Parathyroid adenoma (tissue), 2 donors: Measurements from ENCODE around the gene IQSEC3.
A peak's percentile ranks its signal among the peaks of the same experiment; 100 is the strongest.

ENCODE experiments used
- H2AFZ ChIP-seq: fragments of 300-600 bp; sonication (generic); one replicate; pipeline ENCODE4 v1.7.0; 2017; ENCODE audit warnings: antibody characterized with exemption, mild to moderate bottlenecking
- H3K27ac ChIP-seq: fragments of 300-600 bp; sonication (generic); one replicate; pipeline ENCODE4 v1.7.0; 2017
- H3K27me3 ChIP-seq: fragments of 300-600 bp; sonication (generic); one replicate; pipeline ENCODE4 v1.7.0; 2017; ENCODE audit warnings: low read length; ENCODE audit not compliant: control insufficient read depth, insufficient read depth
- H3K36me3 ChIP-seq: fragments of 300-600 bp; sonication (generic); one replicate; pipeline ENCODE4 v1.7.0; 2017; ENCODE audit warnings: low read length; ENCODE audit not compliant: control insufficient read depth, insufficient read depth
- H3K4me1 ChIP-seq: fragments of 300-600 bp; sonication (generic); one replicate; pipeline ENCODE4 v1.7.0; 2017; ENCODE audit warnings: control low read depth
- H3K4me2 ChIP-seq: fragments of 300-600 bp; sonication (generic); one replicate; pipeline ENCODE4 v1.7.0; 2017; ENCODE audit warnings: low read length
- H3K4me3 ChIP-seq: fragments of 300-600 bp; sonication (generic); one replicate; pipeline ENCODE4 v1.7.0; 2017; ENCODE audit warnings: low read depth, low read length
- H3K79me2 ChIP-seq: fragments of 300-600 bp; sonication (generic); one replicate; pipeline ENCODE4 v1.7.0; 2017; ENCODE audit warnings: control low read depth
- H3K9ac ChIP-seq: fragments of 300-600 bp; sonication (generic); one replicate; pipeline ENCODE4 v1.7.0; 2017; ENCODE audit warnings: mild to moderate bottlenecking
- H3K9me3 ChIP-seq: fragments of 300-600 bp; sonication (generic); one replicate; pipeline ENCODE4 v1.7.0; 2017; ENCODE audit warnings: low read length; ENCODE audit not compliant: control insufficient read depth
- TF ChIP-seq, protein P1 (sequence below): fragments of 300-600 bp; sonication (generic); IDR thresholded peaks from one replicate; pipeline ENCODE4 v1.7.0; 2017; ENCODE audit warnings: antibody characterized with exemption, mild to moderate bottlenecking
- donor health status: primary hyperparathyroidism.

IQSEC3 gene

DNA sequence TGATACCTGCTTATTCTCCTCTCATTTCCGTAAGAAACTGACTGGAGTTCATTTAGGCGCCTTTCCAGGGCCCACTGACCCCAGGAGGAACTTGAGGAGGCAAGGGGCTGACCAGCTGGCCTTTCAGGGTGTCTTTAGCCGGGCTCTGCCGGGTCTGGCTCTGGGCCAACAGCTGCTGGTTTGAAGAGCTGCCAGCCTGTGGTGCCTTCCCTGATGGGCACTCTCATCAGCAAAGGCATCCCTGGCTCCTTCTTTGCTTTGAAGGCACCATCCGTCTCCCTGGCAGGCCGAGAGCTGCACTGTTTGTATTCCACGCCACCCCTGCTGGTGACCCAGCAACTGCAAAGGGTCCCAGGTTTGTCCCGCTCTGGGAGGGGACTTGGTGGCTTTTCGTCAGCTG lies 42.0 kb downstream of the IQSEC3 start:
- H3K4me1 ChIP-seq = peaks cover 14% of the 10 kb centered on the region
- H2AFZ ChIP-seq = peak overlapping the region; percentile 60
- H3K9me3 ChIP-seq = no peaks in the 10 kb centered on the region
- no peaks in the 10 kb centered on the region for H3K79me2 ChIP-seq
- H3K27ac ChIP-seq = peak overlapping the region; percentile 42
- H3K36me3 ChIP-seq = no peaks in the 10 kb centered on the region
- TF ChIP-seq, protein P1, sequence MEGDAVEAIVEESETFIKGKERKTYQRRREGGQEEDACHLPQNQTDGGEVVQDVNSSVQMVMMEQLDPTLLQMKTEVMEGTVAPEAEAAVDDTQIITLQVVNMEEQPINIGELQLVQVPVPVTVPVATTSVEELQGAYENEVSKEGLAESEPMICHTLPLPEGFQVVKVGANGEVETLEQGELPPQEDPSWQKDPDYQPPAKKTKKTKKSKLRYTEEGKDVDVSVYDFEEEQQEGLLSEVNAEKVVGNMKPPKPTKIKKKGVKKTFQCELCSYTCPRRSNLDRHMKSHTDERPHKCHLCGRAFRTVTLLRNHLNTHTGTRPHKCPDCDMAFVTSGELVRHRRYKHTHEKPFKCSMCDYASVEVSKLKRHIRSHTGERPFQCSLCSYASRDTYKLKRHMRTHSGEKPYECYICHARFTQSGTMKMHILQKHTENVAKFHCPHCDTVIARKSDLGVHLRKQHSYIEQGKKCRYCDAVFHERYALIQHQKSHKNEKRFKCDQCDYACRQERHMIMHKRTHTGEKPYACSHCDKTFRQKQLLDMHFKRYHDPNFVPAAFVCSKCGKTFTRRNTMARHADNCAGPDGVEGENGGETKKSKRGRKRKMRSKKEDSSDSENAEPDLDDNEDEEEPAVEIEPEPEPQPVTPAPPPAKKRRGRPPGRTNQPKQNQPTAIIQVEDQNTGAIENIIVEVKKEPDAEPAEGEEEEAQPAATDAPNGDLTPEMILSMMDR = peak; percentile 21
- H3K9ac ChIP-seq = no peak overlapping the region
- no peak overlapping the region for H3K4me2 ChIP-seq
- H3K27me3 ChIP-seq = no peaks in the 10 kb centered on the region
- no peak overlapping the region for H3K4me3 ChIP-seq

DNA sequence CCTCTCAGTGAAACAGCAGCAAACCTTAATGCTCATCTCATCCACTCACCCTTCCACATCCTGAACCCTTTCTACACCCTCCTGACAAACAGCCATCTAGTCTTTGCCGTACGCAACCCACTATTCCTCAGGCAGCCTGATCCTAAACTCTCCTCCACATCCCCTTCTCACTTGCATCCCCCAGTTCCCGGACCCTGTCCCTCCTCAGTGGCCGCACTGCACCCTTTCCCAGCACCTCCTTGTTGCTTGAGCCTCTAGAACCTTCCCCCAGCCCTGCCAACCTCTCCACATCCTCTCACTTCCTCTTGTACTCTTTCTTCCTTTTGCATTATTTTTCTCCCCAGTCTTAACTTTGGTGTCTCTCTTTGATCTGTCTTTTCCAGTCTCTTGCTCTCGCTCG lies 42.9 kb downstream of the IQSEC3 start:
- Histone ChIP-seq H3K79me2 (peaks cover 4% of the 10 kb centered on the region), H3K27ac (no peak overlapping the region), H3K4me1 (peaks cover 18% of the 10 kb centered on the region), H3K9ac (no peak overlapping the region), H2AFZ (no peak overlapping the region), H3K36me3 (no peaks in the 10 kb centered on the region), H3K27me3 (no peaks in the 10 kb centered on the region), H3K4me2 (no peak overlapping the region), H3K9me3 (no peaks in the 10 kb centered on the region), H3K4me3 (no peak overlapping the region)
- TF ChIP-seq, protein P1 = no peak

DNA sequence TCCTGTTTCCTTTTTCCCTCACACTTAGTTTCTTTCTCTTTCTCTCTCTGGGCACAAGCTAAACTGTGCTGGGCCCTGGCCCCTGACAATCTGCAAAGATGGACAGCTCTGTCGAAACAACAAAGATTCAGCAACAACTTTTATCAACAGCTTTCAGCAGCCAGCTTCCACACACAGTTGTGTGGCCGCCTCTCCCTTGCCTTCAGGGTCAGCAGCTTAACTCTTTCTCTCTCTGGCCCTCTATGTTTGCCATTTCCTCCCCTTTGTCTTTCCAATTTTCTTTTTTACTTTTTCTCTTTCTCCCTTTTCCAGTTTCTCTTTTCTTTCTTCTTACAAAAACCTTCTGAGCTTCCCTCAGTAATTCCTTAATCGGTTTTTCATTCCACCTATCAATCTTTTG lies 43.3 kb downstream of the IQSEC3 start:
- Histone ChIP-seq H3K27me3 (no peaks in the 10 kb centered on the region), H3K4me2 (no peak overlapping the region), H3K9ac (no peak overlapping the region), H3K9me3 (no peaks in the 10 kb centered on the region), H3K4me1 (peaks cover 22% of the 10 kb centered on the region), H2AFZ (no peak overlapping the region), H3K36me3 (no peaks in the 10 kb centered on the region), H3K4me3 (no peak overlapping the region), H3K27ac (no peak overlapping the region), H3K79me2 (peaks cover 7% of the 10 kb centered on the region)
- TF ChIP-seq, protein P1 = no peak

DNA sequence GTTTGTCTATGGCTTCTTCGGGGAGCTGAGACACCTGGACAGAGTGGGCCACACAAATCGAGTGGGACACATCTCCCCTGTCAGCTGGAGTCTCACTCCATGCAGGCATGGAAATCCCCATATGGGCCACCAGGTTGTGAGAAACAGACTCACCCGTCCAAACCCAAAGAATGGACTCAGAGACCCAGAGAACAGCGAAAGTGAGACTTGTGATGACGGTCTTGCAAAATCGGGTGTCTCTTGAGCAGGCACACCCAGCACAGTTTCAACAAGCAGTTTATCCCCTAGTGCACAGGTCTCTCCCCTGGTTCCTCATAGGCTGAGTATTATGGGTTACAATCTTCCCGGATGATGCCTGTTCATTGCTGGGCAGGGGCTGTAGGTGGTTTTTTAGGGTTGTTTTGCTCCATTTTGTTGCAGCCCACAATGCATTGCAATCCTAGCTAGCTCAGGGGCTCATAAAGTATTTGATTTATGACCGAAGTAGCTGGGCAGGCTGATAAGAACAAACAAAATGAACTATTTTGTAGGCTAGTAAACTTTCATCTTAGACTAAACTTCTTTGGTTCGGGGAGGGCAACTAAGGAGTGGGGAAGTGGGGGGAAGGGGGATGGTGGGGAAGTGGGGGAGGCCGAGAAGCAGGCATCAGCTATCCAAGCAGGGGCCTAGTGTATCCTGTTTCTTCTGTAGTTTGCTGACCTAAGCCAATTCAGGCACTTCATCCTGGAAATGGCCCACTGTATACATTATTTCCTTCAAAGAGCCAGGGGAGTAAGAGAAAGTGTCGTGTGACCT lies 45.3 kb downstream of the IQSEC3 start:
- H3K79me2 ChIP-seq = peaks cover 21% of the 10 kb centered on the region
- H3K4me1 ChIP-seq = peaks cover 26% of the 10 kb centered on the region
- H3K4me3 ChIP-seq = no peak overlapping the region
- H3K4me2 ChIP-seq = no peak overlapping the region
- TF ChIP-seq, protein P1 = no peak
- no peak overlapping the region for H3K9ac ChIP-seq
- no peaks in the 10 kb centered on the region for H3K9me3 ChIP-seq
- no peak overlapping the region for H3K27ac ChIP-seq
- H2AFZ ChIP-seq = no peak overlapping the region
- no peaks in the 10 kb centered on the region for H3K36me3 ChIP-seq
- no peaks in the 10 kb centered on the region for H3K27me3 ChIP-seq

DNA sequence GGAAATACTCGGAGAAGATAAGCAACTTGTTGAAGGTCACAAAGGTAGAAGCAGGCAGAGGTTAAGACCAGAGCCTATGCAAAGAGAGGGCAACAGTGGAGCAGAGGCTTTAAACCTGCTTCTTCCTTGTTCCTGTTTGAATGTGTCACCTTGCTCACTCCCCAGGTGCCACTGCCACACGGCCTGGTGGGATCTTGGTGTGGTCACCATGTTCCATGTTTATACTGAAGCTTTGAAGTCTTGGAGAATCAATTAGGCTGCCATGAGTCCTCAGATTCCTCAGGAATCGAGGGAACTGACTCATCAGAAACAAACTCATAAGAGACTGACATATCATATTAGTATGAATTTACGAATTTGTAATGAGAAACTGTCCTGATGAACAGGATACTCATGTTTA lies 46.8 kb downstream of the IQSEC3 start:
- Histone ChIP-seq H3K9ac (no peak overlapping the region), H2AFZ (no peak overlapping the region), H3K27ac (no peak overlapping the region), H3K79me2 (peaks cover 28% of the 10 kb centered on the region), H3K36me3 (no peaks in the 10 kb centered on the region), H3K4me3 (no peak overlapping the region), H3K27me3 (no peaks in the 10 kb centered on the region), H3K4me1 (peaks cover 19% of the 10 kb centered on the region), H3K9me3 (no peaks in the 10 kb centered on the region), H3K4me2 (no peak overlapping the region)
- TF ChIP-seq, protein P1 = no peak
